Effector memory CD4-positive, alpha-beta T cell (primary cell): ENCODE data around the gene EID3.

ENCODE experiments used
- DNase-seq, 3 donors: peaks; one replicate each; pipeline ENCODE4 v3.0.0-alpha.2; 2020
- H3K27ac ChIP-seq: 2 replicates; pipeline ENCODE4 v1.7.0; 2013; ENCODE audit warnings: mild to moderate bottlenecking, low read length, moderate library complexity; ENCODE audit not compliant: insufficient read depth, poor library complexity, severe bottlenecking
- H3K27me3 ChIP-seq: replicated peaks from 2 replicates; pipeline ENCODE4 v1.7.0; 2013; ENCODE audit warnings: mild to moderate bottlenecking, low read length; ENCODE audit not compliant: insufficient read depth, control insufficient read depth, poor library complexity, severe bottlenecking
- H3K36me3 ChIP-seq: 2 replicates; pipeline ENCODE4 v1.7.0; 2013; ENCODE audit warnings: mild to moderate bottlenecking, low read length, moderate library complexity; ENCODE audit not compliant: control insufficient read depth, insufficient read depth
- H3K4me1 ChIP-seq: 2 replicates; pipeline ENCODE4 v1.7.0; 2013; ENCODE audit warnings: low read length, mild to moderate bottlenecking; ENCODE audit not compliant: control insufficient read depth, insufficient read depth, poor library complexity, severe bottlenecking
- H3K4me3 ChIP-seq: 2 replicates; pipeline ENCODE4 v1.7.0; 2013; ENCODE audit warnings: low read length, low read depth, mild to moderate bottlenecking; ENCODE audit not compliant: insufficient read depth, poor library complexity, severe bottlenecking
- H3K9me3 ChIP-seq: 2 replicates; pipeline ENCODE4 v1.7.0; 2013; ENCODE audit warnings: mild to moderate bottlenecking, low read length, moderate library complexity; ENCODE audit not compliant: control insufficient read depth

The EID3 gene

GRCh38 chr12:104312654-104313053, 9.1 kb downstream of the EID3 start:
- DNase-seq = no peak
- peaks cover 25% of the 10 kb centered on the region for H3K36me3 ChIP-seq
- no peaks in the 10 kb centered on the region for H3K27me3 ChIP-seq
- H3K9me3 ChIP-seq = no peaks in the 10 kb centered on the region
- no peak overlapping the region for H3K4me3 ChIP-seq
- H3K4me1 ChIP-seq = no peaks in the 10 kb centered on the region
- no peak overlapping the region for H3K27ac ChIP-seq

GRCh38 chr12:104313568-104314241, 10.2 kb downstream of the EID3 start:
- Histone ChIP-seq H3K36me3 (peaks cover 25% of the 10 kb centered on the region), H3K27ac (no peak overlapping the region)

GRCh38 chr12:104314242-104314614, 10.7 kb downstream of the EID3 start:
- Histone ChIP-seq H3K27ac (no peak overlapping the region), H3K9me3 (no peaks in the 10 kb centered on the region), H3K36me3 (peaks cover 30% of the 10 kb centered on the region), H3K4me3 (no peak overlapping the region), H3K4me1 (no peaks in the 10 kb centered on the region), H3K27me3 (no peaks in the 10 kb centered on the region)
- DNase-seq = no peak

More at GRCh38 chr12:104313568-104314241, 10.2 kb downstream of the EID3 start:
- no peak overlapping the region for H3K4me3 ChIP-seq
- no peaks in the 10 kb centered on the region for H3K27me3 ChIP-seq
- H3K4me1 ChIP-seq = no peaks in the 10 kb centered on the region
- no peaks in the 10 kb centered on the region for H3K9me3 ChIP-seq
- DNase-seq = no peak

- peaks cover 43% of the 10 kb centered on the region for H3K36me3 ChIP-seq
- DNase-seq = no peak
- no peak overlapping the region for H3K4me3 ChIP-seq
- no peak overlapping the region for H3K27ac ChIP-seq
- H3K9me3 ChIP-seq = no peaks in the 10 kb centered on the region
- H3K27me3 ChIP-seq = no peaks in the 10 kb centered on the region
- no peaks in the 10 kb centered on the region for H3K4me1 ChIP-seq
Observed at GRCh38 chr12:104315326-104316224, 12.0 kb downstream of the EID3 start.

- H3K36me3 ChIP-seq = peaks cover 51% of the 10 kb centered on the region
- no peaks in the 10 kb centered on the region for H3K9me3 ChIP-seq
- no peaks in the 10 kb centered on the region for H3K4me1 ChIP-seq
- H3K27ac ChIP-seq = no peak overlapping the region
- no peak for DNase-seq
- no peaks in the 10 kb centered on the region for H3K27me3 ChIP-seq
- H3K4me3 ChIP-seq = no peak overlapping the region
Observed at GRCh38 chr12:104316936-104317335, 13.4 kb downstream of the EID3 start.

- H3K27me3 ChIP-seq = no peaks in the 10 kb centered on the region
- no peak overlapping the region for H3K4me3 ChIP-seq
- no peak overlapping the region for H3K27ac ChIP-seq
- H3K36me3 ChIP-seq = peaks cover 46% of the 10 kb centered on the region
- no peak for DNase-seq
- no peaks in the 10 kb centered on the region for H3K4me1 ChIP-seq
- no peaks in the 10 kb centered on the region for H3K9me3 ChIP-seq
Observed at GRCh38 chr12:104317538-104318210, 14.1 kb downstream of the EID3 start.

- no peaks in the 10 kb centered on the region for H3K27me3 ChIP-seq
- H3K4me1 ChIP-seq = no peaks in the 10 kb centered on the region
- no peaks in the 10 kb centered on the region for H3K9me3 ChIP-seq
- no peak overlapping the region for H3K27ac ChIP-seq
- peaks cover 33% of the 10 kb centered on the region for H3K36me3 ChIP-seq
- DNase-seq = no peak
- no peak overlapping the region for H3K4me3 ChIP-seq
Observed at GRCh38 chr12:104319028-104319427, 15.5 kb downstream of the EID3 start.

- no peak for DNase-seq
- Histone ChIP-seq H3K4me3 (no peak overlapping the region), H3K27me3 (no peaks in the 10 kb centered on the region), H3K4me1 (no peaks in the 10 kb centered on the region), H3K27ac (no peak overlapping the region), H3K9me3 (no peaks in the 10 kb centered on the region), H3K36me3 (peaks cover 37% of the 10 kb centered on the region)
Observed at GRCh38 chr12:104319918-104320626, 16.5 kb downstream of the EID3 start.

GRCh38 chr12:104320627-104321024, 17.1 kb downstream of the EID3 start:
- Histone ChIP-seq H3K4me3 (no peak overlapping the region), H3K36me3 (peaks cover 38% of the 10 kb centered on the region), H3K27me3 (no peaks in the 10 kb centered on the region), H3K4me1 (no peaks in the 10 kb centered on the region), H3K9me3 (no peaks in the 10 kb centered on the region), H3K27ac (no peak overlapping the region)
- no peak for DNase-seq
